ENCODE results near the gene FAM170B. TPM values are rescaled to one million over a fixed set of nuclear protein-coding genes. Genes with fewer than 3 reads are reported as not detected.

Gene FAM170B
- total RNA-seq, 4 donors from 2014 or later, result not detected

DNA sequence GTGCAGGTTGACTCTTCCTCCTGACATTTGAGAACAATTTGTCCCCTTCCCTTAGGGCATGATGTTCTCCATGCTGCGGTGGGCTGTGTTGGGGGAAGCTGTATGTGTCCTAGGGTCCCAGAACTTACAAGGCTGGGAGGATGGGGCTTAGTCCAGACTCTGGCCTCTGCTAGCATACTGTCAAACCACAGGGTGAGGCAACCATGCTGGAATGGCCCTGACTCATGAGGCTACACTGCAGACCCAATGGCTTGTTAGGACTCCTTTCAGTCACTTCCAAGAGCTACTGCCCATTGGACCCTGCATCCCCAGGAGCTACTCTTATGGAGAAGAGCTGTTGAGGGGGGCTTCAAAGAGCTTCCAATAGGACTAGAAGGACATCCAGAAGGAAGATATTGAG lies 20.1 kb upstream of the FAM170B start:
- TF ChIP-seq POLR2A (IDR thresholded peaks at IDR 0.05) (no peak), POLR2AphosphoS5 (IDR thresholded peaks at IDR 0.05) (no peak), EP300 (IDR thresholded peaks at IDR 0.05) (no peak)
- TF ChIP-seq, protein P1, sequence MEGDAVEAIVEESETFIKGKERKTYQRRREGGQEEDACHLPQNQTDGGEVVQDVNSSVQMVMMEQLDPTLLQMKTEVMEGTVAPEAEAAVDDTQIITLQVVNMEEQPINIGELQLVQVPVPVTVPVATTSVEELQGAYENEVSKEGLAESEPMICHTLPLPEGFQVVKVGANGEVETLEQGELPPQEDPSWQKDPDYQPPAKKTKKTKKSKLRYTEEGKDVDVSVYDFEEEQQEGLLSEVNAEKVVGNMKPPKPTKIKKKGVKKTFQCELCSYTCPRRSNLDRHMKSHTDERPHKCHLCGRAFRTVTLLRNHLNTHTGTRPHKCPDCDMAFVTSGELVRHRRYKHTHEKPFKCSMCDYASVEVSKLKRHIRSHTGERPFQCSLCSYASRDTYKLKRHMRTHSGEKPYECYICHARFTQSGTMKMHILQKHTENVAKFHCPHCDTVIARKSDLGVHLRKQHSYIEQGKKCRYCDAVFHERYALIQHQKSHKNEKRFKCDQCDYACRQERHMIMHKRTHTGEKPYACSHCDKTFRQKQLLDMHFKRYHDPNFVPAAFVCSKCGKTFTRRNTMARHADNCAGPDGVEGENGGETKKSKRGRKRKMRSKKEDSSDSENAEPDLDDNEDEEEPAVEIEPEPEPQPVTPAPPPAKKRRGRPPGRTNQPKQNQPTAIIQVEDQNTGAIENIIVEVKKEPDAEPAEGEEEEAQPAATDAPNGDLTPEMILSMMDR (IDR thresholded peaks at IDR 0.05), result no peak
- no peaks in the 10 kb centered on the region for H3K9me3 ChIP-seq
- no peak for ATAC-seq
- H3K27ac ChIP-seq, result no peak overlapping the region
- H3K4me1 ChIP-seq, result no peaks in the 10 kb centered on the region
- H3K27me3 ChIP-seq, result peaks cover 14% of the 10 kb centered on the region
- H3K4me3 ChIP-seq, result no peak overlapping the region
- no peaks in the 10 kb centered on the region for H3K36me3 ChIP-seq
- no CpG with 5 or more reads among the region's 1 CpG for WGBS, 2 donors (ENCODE audit: low coverage in 1 of 2)

DNA sequence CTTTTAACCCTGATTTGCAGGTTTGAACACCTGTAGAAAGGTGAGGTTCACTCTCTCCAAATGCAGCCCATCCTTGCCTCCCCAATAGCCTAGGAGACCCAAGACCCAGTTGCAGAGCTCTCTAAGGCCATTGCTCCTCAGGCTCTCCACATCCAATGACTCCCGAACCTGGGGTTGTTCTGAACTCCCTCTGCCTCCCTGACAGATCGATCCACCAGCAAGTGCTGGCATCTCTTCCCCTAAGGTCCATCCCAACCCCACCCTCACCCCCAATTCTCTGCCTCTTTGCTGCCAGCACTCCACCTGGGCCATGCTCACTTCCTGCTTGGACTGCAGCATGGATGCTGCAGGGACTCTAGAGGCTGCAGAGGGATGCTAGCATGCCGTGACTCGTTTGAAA lies 19.3 kb upstream of the FAM170B start:
- ATAC-seq, result no peak
- H3K27me3 ChIP-seq, result peaks cover 14% of the 10 kb centered on the region
- whole genome bisulfite sequencing, 2 donors (ENCODE audit: low coverage in 1 of 2), result 68 to 90% methylated on average over 3 to 4 of the region's 4 CpGs

GRCh38 chr10:49152663-49153062 lies 18.8 kb upstream of the FAM170B start:
- Histone ChIP-seq H3K4me1 (no peaks in the 10 kb centered on the region), H3K4me3 (no peak overlapping the region), H3K36me3 (no peaks in the 10 kb centered on the region), H3K27ac (no peak overlapping the region), H3K9me3 (peaks cover 0 to 7% (median 0%) of the 10 kb centered on the region in 3 donors), H3K27me3 (peaks cover 14% of the 10 kb centered on the region)
- 72 to 80% methylated on average over 2 to 4 of the region's 4 CpGs for WGBS, 2 donors (ENCODE audit: low coverage in 1 of 2)
- ATAC-seq, result no peak
- TF ChIP-seq, protein P1 (IDR thresholded peaks at IDR 0.05), result no peak
- no peak for TF ChIP-seq POLR2AphosphoS5 (IDR thresholded peaks at IDR 0.05)
- TF ChIP-seq POLR2A (IDR thresholded peaks at IDR 0.05), result no peak
- TF ChIP-seq EP300 (IDR thresholded peaks at IDR 0.05), result no peak

More for the DNA sequence above, 19.3 kb upstream of the FAM170B start:
- Histone ChIP-seq H3K27ac (no peak overlapping the region), H3K9me3 (peaks cover 0 to 3% (median 0%) of the 10 kb centered on the region in 3 donors), H3K36me3 (no peaks in the 10 kb centered on the region), H3K4me3 (no peak overlapping the region), H3K4me1 (no peaks in the 10 kb centered on the region)
- TF ChIP-seq, protein P1 (IDR thresholded peaks at IDR 0.05), result no peak
- TF ChIP-seq POLR2AphosphoS5 (IDR thresholded peaks at IDR 0.05) (no peak), EP300 (IDR thresholded peaks at IDR 0.05) (no peak), POLR2A (IDR thresholded peaks at IDR 0.05) (no peak)

DNA sequence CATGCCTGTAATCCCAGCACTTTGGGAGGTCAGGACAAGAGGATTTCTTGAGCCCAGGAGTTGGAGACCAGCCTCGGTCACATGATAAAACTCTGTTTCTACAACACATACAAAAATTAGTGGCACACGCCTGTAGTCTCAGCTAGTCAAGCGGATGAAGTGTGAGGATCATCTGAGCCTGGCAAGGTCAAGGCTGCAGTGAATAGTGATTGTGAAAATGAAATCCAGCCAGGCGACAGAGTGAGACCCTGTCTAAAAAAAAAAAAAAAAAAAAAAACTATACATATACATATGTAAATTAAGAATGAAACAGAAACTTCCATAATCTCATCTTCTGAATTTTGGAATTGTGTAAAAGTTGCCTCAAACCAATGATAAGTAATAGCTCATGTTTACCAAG lies 18.2 kb upstream of the FAM170B start:
- no peak for ATAC-seq
- Histone ChIP-seq H3K27me3 (peaks cover 13% of the 10 kb centered on the region), H3K4me3 (no peak overlapping the region), H3K4me1 (no peaks in the 10 kb centered on the region), H3K36me3 (no peaks in the 10 kb centered on the region), H3K9me3 (peaks cover 0 to 13% (median 0%) of the 10 kb centered on the region in 3 donors), H3K27ac (no peak overlapping the region)
- WGBS, 2 donors (ENCODE audit: low coverage in 1 of 2), result 69 to 92% methylated on average over 2 to 3 of the region's 4 CpGs
- TF ChIP-seq, protein P1 (IDR thresholded peaks at IDR 0.05), result no peak
- TF ChIP-seq POLR2AphosphoS5 (IDR thresholded peaks at IDR 0.05), result no peak
- no peak for TF ChIP-seq EP300 (IDR thresholded peaks at IDR 0.05)

DNA sequence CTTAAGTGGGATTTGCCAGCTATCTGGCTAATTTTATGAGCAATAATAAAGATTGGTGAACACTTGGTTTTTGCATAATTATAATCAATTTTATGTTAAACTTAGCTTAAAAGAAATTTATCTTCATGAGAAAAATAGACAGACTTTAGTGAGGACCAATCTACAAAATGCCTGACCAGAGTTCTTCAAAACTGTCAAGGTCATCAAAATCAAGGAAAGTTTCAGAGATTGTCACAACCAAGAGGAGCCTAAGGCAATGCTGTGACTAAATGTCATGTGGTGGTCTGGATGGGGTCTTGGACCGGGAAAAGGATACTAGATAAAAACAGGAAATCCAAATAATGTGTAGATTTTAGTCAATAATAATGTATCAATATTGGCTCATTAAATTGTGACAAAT lies 17.7 kb upstream of the FAM170B start:
- Histone ChIP-seq H3K9me3 (peaks cover 0 to 19% (median 0%) of the 10 kb centered on the region in 3 donors), H3K36me3 (no peaks in the 10 kb centered on the region), H3K4me1 (no peaks in the 10 kb centered on the region), H3K27ac (no peak overlapping the region), H3K4me3 (no peak overlapping the region), H3K27me3 (peaks cover 8% of the 10 kb centered on the region)
- 79 to 83% methylated on average over 1 of the region's 1 CpG for WGBS, 2 donors (ENCODE audit: low coverage in 1 of 2)
- TF ChIP-seq EP300 (IDR thresholded peaks at IDR 0.05) (no peak), POLR2A (IDR thresholded peaks at IDR 0.05) (no peak), POLR2AphosphoS5 (IDR thresholded peaks at IDR 0.05) (no peak)
- TF ChIP-seq, protein P1 (IDR thresholded peaks at IDR 0.05), result no peak
- no peak for ATAC-seq
